Lung (tissue), 12 donors: ENCODE results near the gene SSX2IP. TPM values are rescaled to one million over a fixed set of nuclear protein-coding genes. Genes with fewer than 3 reads are reported as not detected.

ENCODE experiments used
- ATAC-seq: fragments of 200-7000 bp; cut with Tn5 transposase; one replicate; pipeline ENCODE4 v1.9.1; 2020; ENCODE audit warnings: moderate number of reproducible peaks; ENCODE audit not compliant: insufficient read depth, low FRiP score
- DNase-seq, 3 donors: peaks; one replicate each; pipeline ENCODE4 v3.0.0-alpha.2; 2013 to 2017
- H3K27ac ChIP-seq, 2 donors: one replicate each; pipeline ENCODE4 v1.5.1; 2013; ENCODE audit warnings: mild to moderate bottlenecking in 2 of 2, moderate library complexity in 2 of 2, control low read depth in 1 of 2, inconsistent platforms in 1 of 2, low read depth in 1 of 2, low read length in 1 of 2
- H3K27me3 ChIP-seq, 3 donors: one replicate each; pipeline ENCODE4 v1.5.1; 2013; ENCODE audit warnings: low read length in 2 of 3; ENCODE audit not compliant: control insufficient read depth in 3 of 3, insufficient read depth in 3 of 3
- H3K36me3 ChIP-seq, 4 donors: one replicate each; pipeline ENCODE4 v1.5.1; 2013; ENCODE audit warnings: low read length in 4 of 4, mild to moderate bottlenecking in 1 of 4, moderate library complexity in 1 of 4; ENCODE audit not compliant: control insufficient read depth in 4 of 4, insufficient read depth in 4 of 4
- H3K4me1 ChIP-seq, 5 donors: one replicate each; pipeline ENCODE4 v1.5.1; 2013; ENCODE audit warnings: low read length in 5 of 5, mild to moderate bottlenecking in 2 of 5, moderate library complexity in 1 of 5; ENCODE audit not compliant: control insufficient read depth in 5 of 5, insufficient read depth in 5 of 5
- H3K4me3 ChIP-seq: one replicate; pipeline ENCODE4 v1.5.1; 2013; ENCODE audit warnings: mild to moderate bottlenecking, control low read depth, moderate library complexity
- H3K9ac ChIP-seq, 2 donors: one replicate each; pipeline ENCODE4 v1.5.1; 2013; ENCODE audit warnings: low read length in 2 of 2, control low read depth in 1 of 2; ENCODE audit not compliant: insufficient read depth in 1 of 2
- H3K9me3 ChIP-seq, 4 donors: one replicate each; pipeline ENCODE4 v1.5.1; 2013; ENCODE audit warnings: low read length in 3 of 4, mild to moderate bottlenecking in 1 of 4, moderate library complexity in 1 of 4; ENCODE audit not compliant: control insufficient read depth in 4 of 4, insufficient read depth in 3 of 4
- WGBS, 2 donors: extraction: QIAGEN DNeasy Blood & Tissue Kit; methylation state at CpG; one replicate each; pipeline ENCODE4 v1.1.7; 2013; 5-methylcytosine and 5-hydroxymethylcytosine counted together
- polyA plus RNA-seq, 2 donors: library from polyadenylated mRNA; stranded (reverse); fragments of 200-250 nt; gene quantifications; one replicate each; pipeline ENCODE4 v1.2.1, GENCODE V29; 2013
- total RNA-seq, 2 donors: library from RNA; depleted of rRNA in 1 of 2; stranded (reverse); fragments of >200 nt in 1 of 2; gene quantifications; one replicate each; pipeline ENCODE4 v1.2.1, GENCODE V29; 2014 to 2021
- TF ChIP-seq, protein P1 (sequence below): IDR thresholded peaks from 2 replicates; pipeline ENCODE4 v1.5.1; 2012; ENCODE audit warnings: mild to moderate bottlenecking; ENCODE audit errors: control extremely low read depth, extremely low read depth
- donor health status: control.
- donor health status: control.
- donor health status: Bipolar disorder and iron deficiency.
- donor health status: healthy.
- donor health status: DM: yes; HTN: yes; CAD: no.

Gene SSX2IP
- total and polyA plus RNA-seq, 4 donors: 2.7 to 12.1 (median 5.1) TPM

DNA sequence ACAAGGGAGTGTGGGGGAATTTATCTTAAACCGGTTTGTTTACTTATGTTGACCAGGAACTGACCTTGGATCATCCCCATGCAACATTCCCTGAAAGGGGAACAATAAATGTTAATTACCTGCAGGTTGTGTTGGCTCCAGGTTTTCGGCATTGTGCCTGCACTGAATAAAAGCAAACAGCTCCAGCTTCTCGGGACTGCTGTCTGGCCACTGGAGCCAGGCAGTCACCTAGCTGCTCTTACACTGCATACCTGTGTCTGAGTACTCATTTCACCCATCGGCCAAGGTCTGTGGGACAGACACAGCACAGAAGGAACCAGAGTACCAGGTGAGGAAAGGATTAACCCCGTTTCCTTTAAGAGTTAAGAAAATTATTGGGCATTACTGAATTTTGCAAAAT lies 83.3 kb downstream of the SSX2IP start:
- no peak overlapping the region for H3K9ac ChIP-seq
- TF ChIP-seq, protein P1, sequence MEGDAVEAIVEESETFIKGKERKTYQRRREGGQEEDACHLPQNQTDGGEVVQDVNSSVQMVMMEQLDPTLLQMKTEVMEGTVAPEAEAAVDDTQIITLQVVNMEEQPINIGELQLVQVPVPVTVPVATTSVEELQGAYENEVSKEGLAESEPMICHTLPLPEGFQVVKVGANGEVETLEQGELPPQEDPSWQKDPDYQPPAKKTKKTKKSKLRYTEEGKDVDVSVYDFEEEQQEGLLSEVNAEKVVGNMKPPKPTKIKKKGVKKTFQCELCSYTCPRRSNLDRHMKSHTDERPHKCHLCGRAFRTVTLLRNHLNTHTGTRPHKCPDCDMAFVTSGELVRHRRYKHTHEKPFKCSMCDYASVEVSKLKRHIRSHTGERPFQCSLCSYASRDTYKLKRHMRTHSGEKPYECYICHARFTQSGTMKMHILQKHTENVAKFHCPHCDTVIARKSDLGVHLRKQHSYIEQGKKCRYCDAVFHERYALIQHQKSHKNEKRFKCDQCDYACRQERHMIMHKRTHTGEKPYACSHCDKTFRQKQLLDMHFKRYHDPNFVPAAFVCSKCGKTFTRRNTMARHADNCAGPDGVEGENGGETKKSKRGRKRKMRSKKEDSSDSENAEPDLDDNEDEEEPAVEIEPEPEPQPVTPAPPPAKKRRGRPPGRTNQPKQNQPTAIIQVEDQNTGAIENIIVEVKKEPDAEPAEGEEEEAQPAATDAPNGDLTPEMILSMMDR: no peak
- no peak for DNase-seq
- no peak overlapping the region for H3K27ac ChIP-seq
- peaks cover 0 to 18% (median 8%) of the 10 kb centered on the region in 4 donors for H3K9me3 ChIP-seq
- 80 to 82% methylated on average over 5 of the region's 5 CpGs for WGBS, 2 donors
- H3K27me3 ChIP-seq: no peaks in the 10 kb centered on the region
- no peaks in the 10 kb centered on the region for H3K4me1 ChIP-seq
- H3K36me3 ChIP-seq: no peaks in the 10 kb centered on the region
- ATAC-seq: no peak
- no peak overlapping the region for H3K4me3 ChIP-seq

DNA sequence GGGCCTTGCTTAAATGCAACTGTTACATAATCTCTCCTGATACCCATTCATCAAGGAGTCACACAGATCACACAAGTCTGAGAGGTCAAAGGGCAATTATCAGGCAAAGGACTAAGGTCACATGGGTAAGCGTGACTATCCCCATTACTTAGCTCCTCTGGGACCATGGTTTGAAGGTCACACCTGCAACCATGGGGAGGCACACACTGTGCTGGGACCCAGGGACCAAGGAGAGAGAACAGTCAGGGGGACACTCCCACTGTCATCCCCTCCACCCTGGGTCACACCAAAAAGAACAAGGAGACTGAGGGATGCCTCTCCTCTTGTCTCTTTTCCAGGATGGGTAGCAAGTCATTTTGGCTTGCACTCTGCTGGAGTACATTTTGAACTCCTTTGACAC lies 85.1 kb downstream of the SSX2IP start:
- WGBS, 2 donors: 94 to 95% methylated on average over 1 of the region's 1 CpG
- no peak overlapping the region for H3K9ac ChIP-seq
- H3K27ac ChIP-seq: no peak overlapping the region
- H3K4me1 ChIP-seq: no peaks in the 10 kb centered on the region
- ATAC-seq: no peak
- DNase-seq: no peak
- H3K27me3 ChIP-seq: no peaks in the 10 kb centered on the region
- no peaks in the 10 kb centered on the region for H3K36me3 ChIP-seq
- H3K4me3 ChIP-seq: no peak overlapping the region
- TF ChIP-seq, protein P1: no peak
- peaks cover 0 to 18% (median 8%) of the 10 kb centered on the region in 4 donors for H3K9me3 ChIP-seq

DNA sequence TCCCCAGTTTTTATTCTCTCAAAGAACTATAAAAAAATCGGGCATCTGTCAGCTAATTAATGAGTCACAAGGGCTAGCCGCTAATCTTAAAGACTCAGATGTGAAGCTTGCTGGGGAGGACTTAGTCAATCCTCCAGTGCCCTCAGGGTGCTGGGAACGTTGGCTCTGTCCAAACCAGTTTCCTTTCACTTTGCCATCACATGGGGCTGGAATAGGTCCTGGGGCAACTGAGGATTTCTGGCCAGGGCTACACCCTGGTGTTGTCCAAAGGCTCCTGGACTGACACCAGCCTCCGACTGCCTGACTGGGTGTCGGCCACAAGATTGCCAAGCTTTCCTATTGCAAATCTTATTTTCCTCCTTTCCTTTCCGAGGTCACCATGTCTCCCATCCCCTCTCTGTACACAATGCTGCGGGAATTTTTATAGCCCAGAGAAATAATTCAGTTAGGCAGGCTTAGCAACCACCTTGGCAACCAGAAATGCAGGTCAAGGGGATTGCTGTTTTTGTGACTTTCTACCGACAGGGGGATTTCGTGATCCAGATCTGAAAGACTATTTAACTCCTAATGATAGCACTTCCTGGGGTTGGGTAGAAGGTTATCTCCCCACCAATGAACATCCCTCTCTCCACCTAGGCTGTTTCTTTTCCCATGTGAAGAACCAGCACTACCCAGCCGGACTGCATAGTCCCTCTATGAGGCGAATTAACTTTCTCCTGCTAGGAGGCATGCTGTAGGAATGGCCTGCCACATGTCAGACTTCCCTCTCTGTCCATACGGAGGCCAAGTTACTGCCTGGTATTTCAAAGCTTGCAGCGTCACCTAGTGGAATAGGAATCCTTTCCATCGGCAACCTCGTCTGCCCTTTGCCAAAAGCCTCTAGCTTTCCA lies 86.1 kb downstream of the SSX2IP start:
- no peak overlapping the region for H3K4me3 ChIP-seq
- WGBS, 2 donors: 75 to 88% methylated on average over 15 of the region's 15 CpGs
- peak overlapping the region in 1 of 2 donors; percentile 56 for H3K27ac ChIP-seq
- peaks cover 0 to 18% (median 8%) of the 10 kb centered on the region in 4 donors for H3K9me3 ChIP-seq
- no peaks in the 10 kb centered on the region for H3K4me1 ChIP-seq
- H3K9ac ChIP-seq: no peak overlapping the region
- DNase-seq (no peak), ATAC-seq (no peak)
- TF ChIP-seq, protein P1: no peak
- no peaks in the 10 kb centered on the region for H3K27me3 ChIP-seq
- no peaks in the 10 kb centered on the region for H3K36me3 ChIP-seq
